GM21526 (cell line): ENCODE data around the gene LRRC10.

Source experiments
- ATAC-seq: cut with Tn5 transposase; IDR thresholded peaks from one replicate; pipeline ENCODE4 v1.9.1; 2021; ENCODE audit warnings: moderate library complexity; ENCODE audit not compliant: unreplicated experiment, low FRiP score

Gene LRRC10

GRCh38 chr12:69610729-69611128 lies at the start of gene LRRC10:
Gene LRRC10 (minus strand): TSS chr12:69610907. CDS start chr12:69610838, 69 bp downstream.
- no peak for ATAC-seq

GRCh38 chr12:69660164-69660863 lies 49.6 kb upstream of the LRRC10 start:
- no peak for ATAC-seq

GRCh38 chr12:69658203-69658602 lies 47.5 kb upstream of the LRRC10 start:
- ATAC-seq = no peak

- ATAC-seq = no peak
Observed at GRCh38 chr12:69657376-69658137, 46.9 kb upstream of the LRRC10 start.

GRCh38 chr12:69655616-69656340 lies 45.1 kb upstream of the LRRC10 start:
- no peak for ATAC-seq

- ATAC-seq = no peak
Observed at GRCh38 chr12:69653703-69654102, 43.0 kb upstream of the LRRC10 start.

- no peak for ATAC-seq
Observed at GRCh38 chr12:69651922-69652321, 41.2 kb upstream of the LRRC10 start.

GRCh38 chr12:69649529-69649928 lies 38.8 kb upstream of the LRRC10 start:
- no peak for ATAC-seq

GRCh38 chr12:69648476-69648875 lies 37.8 kb upstream of the LRRC10 start:
- ATAC-seq = no peak

GRCh38 chr12:69647178-69647577 lies 36.5 kb upstream of the LRRC10 start:
- no peak for ATAC-seq

- ATAC-seq = no peak
Observed at GRCh38 chr12:69645031-69645430, 34.3 kb upstream of the LRRC10 start.

GRCh38 chr12:69644511-69644910 lies 33.8 kb upstream of the LRRC10 start:
- no peak for ATAC-seq

GRCh38 chr12:69642531-69642930 lies 31.8 kb upstream of the LRRC10 start:
- no peak for ATAC-seq

GRCh38 chr12:69641546-69641945 lies 30.8 kb upstream of the LRRC10 start:
- ATAC-seq = no peak

- peak; percentile 77 for ATAC-seq
Observed at GRCh38 chr12:69639400-69640016, 28.8 kb upstream of the LRRC10 start.

GRCh38 chr12:69633061-69633460 lies 22.4 kb upstream of the LRRC10 start:
- ATAC-seq = no peak

- ATAC-seq = no peak
Observed at GRCh38 chr12:69630191-69630590, 19.5 kb upstream of the LRRC10 start.

GRCh38 chr12:69627501-69627900 lies 16.8 kb upstream of the LRRC10 start:
- ATAC-seq = no peak

GRCh38 chr12:69623970-69624369 lies 13.3 kb upstream of the LRRC10 start:
- ATAC-seq = no peak

- ATAC-seq = no peak
Observed at GRCh38 chr12:69621551-69621950, 10.8 kb upstream of the LRRC10 start.

GRCh38 chr12:69620921-69621320 lies 10.2 kb upstream of the LRRC10 start:
- no peak for ATAC-seq
